ENCODE data around the gene SIRT7.

Gene SIRT7

GRCh38 chr17:81884520-81884919 lies 33.5 kb downstream of the SIRT7 start:
- no peak for DNase-seq

GRCh38 chr17:81879121-81879520 lies 38.9 kb downstream of the SIRT7 start:
- DNase-seq: no peak

GRCh38 chr17:81878294-81878693 lies 39.7 kb downstream of the SIRT7 start:
- no peak for DNase-seq

GRCh38 chr17:81877569-81877968 lies 40.4 kb downstream of the SIRT7 start:
- DNase-seq: no peak

GRCh38 chr17:81871387-81872230 lies 46.4 kb downstream of the SIRT7 start:
- peak; percentile 97 for DNase-seq

GRCh38 chr17:81870981-81871386 lies 47.0 kb downstream of the SIRT7 start, which contains the start of gene ARHGDIA:
Gene ARHGDIA (minus strand): TSS chr17:81871337. CDS start chr17:81869930, 1,407 bp downstream.
- no peak for DNase-seq

GRCh38 chr17:81870131-81870980 lies 47.6 kb downstream of the SIRT7 start:
- peak; percentile 58 for DNase-seq

- peak; percentile 60 for DNase-seq
Observed at GRCh38 chr17:81869221-81870130, 48.5 kb downstream of the SIRT7 start.

GRCh38 chr17:81868674-81869220 lies 49.2 kb downstream of the SIRT7 start:
- no peak for DNase-seq

GRCh38 chr17:81867991-81868673 lies 49.8 kb downstream of the SIRT7 start:
- peak; percentile 18 for DNase-seq

GRCh38 chr17:81867170-81867990 lies 50.6 kb downstream of the SIRT7 start:
- DNase-seq: peak; percentile 62

- peak; percentile 41 for DNase-seq
Observed at GRCh38 chr17:81866440-81867169, 51.4 kb downstream of the SIRT7 start.

GRCh38 chr17:81865733-81866439 lies 52.1 kb downstream of the SIRT7 start:
- no peak for DNase-seq

- no peak for DNase-seq
Observed at GRCh38 chr17:81865358-81865732, 52.6 kb downstream of the SIRT7 start.

- DNase-seq: no peak
Observed at GRCh38 chr17:81863833-81864768, 53.9 kb downstream of the SIRT7 start.

GRCh38 chr17:81863123-81863675 lies 54.8 kb downstream of the SIRT7 start:
- DNase-seq: no peak
